ENCODE data around the gene ST8SIA2.
"Not testable (repeated sequence)": the region's sequence is repeated elsewhere in the genome, so short reads cannot be mapped to it uniquely, and the experiment has no call there.

Gene ST8SIA2

GRCh38 chr15:92444631-92445030, 51.0 kb downstream of the ST8SIA2 start:
- DNase-seq: no peak

DNA sequence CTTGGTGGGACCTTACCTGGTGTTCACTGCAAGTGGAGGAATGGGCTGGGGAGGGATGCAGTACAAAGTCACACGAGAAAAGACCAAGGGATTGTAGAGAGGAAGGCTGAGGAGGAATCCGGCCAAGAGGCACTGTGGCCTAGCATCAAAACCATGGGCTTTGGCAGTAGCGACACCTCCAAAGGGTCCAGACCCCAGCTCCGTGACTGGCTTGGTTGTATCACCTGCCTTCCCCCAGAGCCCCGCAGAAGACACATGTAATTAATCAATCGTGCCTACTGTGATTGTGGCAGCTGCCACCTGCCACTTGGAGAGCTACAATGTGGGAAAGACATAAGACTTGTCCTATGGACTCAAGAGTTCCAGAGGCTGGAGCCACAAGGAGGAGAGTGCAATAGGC, 54.7 kb downstream of the ST8SIA2 start:
- no peak for DNase-seq

DNA sequence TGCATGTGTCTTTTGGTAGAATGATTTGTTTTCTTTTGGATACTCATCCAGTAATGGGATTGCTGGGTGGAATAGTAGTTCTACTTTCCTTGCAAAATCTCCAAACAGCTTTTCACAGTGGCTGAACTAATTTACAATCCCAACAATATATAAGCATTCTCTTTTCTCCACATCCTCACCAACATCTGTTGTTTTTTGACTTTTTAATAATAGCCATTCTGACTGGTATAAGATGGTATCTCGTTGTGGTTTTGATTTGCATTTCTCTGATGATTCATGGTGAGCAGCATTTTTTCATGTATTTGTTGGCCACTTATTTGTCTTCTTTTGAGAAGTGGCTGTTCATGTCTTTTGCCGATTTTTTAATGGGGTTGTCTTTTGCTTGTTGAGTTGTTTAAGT, 55.8 kb downstream of the ST8SIA2 start:
- no peak for DNase-seq

- DNase-seq: no peak
These were observed 57.6 kb downstream of the ST8SIA2 start for GRCh38 chr15:92451225-92451825.

DNA sequence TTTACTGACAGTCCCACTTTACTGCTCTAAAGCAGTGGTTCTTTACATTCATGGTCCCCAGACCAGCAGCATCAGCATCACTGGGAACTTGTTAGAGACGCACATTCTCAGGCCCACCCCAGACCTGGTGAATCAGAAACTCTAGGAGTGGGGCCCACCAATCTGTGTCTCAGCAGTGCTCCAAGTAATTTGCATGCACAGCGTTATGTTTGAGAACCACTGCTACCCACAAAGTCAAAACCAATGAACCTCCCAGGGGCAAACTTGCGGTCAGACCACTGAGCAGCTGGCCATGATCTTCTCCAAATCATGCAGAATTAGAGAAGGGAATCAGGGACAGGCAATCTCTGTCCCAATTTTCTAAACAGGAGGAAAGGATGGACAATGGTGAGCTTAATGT, 58.5 kb downstream of the ST8SIA2 start:
- DNase-seq: no peak

DNA sequence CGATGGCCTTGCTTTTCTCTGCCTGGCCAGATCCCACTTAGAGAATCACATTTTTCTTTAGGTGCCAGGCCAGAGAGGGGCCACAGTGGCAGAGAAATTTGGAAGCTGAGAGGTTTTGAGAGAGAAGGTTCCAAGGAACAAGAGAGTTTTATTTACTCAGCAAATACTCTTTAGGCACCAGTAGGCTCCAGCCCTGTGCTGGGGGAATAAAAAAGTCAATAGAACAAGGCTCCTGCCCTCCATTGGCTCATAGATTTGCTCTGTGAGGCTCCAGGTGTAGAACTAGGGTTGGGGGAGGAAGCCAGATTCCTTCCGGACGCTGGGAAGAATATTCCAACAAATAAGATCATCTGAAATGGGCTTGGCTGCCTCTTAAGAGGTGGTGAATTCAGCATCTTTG, 59.9 kb downstream of the ST8SIA2 start:
- no peak for DNase-seq

DNA sequence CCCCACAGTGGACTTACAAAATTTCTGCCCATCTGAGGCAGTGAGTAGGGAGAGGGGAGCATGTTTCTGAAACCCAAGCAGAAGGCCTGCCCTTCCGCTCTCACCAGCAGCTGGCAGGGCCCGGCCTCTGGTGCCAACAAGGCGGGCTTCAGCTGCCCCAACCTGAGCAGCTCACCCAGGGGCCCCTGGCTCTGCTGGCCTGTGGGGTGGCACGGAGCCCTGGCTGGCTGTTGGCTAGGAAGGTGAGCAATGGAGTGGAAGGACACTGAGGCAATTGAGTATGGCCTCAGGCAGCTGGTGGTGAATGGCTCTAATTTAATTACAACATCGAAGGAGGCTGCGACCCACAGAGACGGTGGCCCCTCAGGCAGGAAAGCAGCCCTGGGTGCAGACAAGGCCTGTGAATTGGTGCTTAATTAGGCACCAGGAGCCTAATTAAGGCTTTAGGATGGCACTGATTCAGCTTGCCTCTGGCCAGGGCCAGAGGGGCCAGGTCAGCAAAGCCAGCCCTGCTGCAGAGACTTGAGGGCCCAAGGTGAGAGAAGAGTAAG, 60.9 kb downstream of the ST8SIA2 start:
- DNase-seq: no peak

DNA sequence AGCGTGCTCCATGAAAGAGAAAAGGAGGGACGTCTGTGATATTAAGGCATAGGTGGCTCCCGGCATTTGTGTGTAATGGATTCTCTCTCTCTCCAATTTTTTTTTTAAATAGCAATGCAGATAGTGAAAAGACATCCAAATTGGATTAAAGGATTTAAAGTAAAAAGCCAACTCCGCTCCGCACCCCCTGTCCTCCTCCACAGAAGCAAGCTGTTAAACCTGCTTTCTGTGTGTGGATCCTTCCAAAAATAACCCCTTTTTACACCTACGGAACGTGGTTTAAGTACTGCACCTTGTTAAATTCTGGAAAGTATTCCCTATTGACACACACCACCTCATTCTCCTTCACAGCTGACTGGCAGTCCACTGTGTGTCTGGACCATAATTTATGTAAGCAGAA, 61.6 kb downstream of the ST8SIA2 start:
- no peak for DNase-seq

GRCh38 chr15:92457471-92458041, 63.9 kb downstream of the ST8SIA2 start:
- no peak for DNase-seq

DNA sequence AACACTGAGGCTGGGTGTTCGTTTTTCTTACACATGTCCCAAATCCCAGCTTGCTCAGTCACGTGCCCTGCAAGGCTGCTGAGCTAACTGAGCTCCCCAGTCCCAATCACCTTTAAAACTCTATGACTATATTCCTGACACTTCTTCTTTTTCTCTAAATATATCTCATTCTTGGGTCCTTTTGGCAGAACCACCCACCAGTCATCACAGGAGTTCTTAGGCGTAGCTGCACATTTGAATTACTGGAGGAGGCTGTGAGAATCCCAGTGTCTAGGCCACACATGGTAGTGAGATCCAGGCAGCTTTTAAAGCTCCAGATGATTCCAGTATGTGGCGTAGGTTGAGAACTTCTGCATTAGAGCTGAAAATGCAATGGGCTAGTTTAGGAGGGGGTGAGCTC, 66.3 kb downstream of the ST8SIA2 start:
- DNase-seq: no peak

GRCh38 chr15:92462424-92463125, 68.9 kb downstream of the ST8SIA2 start:
- no peak for DNase-seq

DNA sequence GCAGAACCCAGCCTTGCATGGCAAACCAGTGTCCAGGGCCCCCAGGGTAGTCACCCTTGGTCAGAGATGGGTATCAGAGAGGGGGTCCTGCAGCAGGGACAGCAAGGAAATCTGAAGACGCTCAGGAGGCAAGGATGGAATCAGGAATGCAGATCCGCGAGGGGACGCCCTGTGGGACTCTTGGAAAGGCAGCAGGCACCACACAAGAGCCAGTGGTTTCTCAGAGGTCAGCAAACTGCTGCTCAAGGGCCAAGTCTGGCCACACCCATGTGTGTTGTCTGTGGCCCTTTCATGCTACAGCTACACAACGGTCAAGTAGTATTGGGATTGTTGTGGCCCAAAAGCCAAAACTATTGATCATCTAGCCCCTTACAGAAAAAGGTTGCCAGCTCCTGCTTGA, 69.7 kb downstream of the ST8SIA2 start:
- DNase-seq: no peak

DNA sequence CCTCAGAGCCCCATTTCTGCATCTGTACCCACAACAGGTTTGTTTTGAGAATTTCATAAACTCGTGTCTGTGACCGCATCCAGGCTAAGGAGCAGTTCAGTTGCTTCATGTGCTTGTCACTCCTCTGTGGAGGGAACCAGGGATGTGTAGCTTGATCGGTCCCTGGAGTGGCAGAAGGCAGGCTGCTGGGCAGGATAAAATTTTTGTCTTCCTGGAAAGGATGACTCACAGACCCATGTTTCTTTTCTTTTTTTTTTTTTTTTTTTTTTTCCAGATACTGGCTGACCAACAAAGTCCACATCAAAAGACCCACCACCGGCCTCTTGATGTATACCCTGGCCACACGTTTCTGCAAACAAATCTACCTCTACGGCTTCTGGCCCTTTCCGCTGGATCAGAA, 70.1 kb downstream of the ST8SIA2 start:
- no peak for DNase-seq

GRCh38 chr15:92466834-92467233, 73.2 kb downstream of the ST8SIA2 start:
- no peak for DNase-seq

DNA sequence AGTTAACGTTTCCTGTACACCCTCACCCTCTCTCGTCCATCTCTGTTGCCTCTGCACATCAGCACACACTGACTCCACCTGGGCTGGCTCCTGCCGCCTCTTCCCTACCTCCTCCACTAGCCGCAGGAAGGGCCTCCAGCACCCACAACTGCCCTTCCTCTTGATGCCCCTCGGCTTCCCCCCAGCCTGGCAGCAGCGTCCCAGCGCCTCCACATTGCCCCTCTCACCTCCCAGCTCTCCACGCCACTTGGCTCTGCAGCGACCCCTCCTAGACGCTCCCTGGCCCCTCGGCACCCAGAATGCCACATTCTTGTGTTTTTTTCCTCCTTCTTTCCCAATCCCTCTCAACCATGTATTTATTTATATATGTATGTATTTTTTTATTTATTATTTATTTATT, 73.6 kb downstream of the ST8SIA2 start:
- no peak for DNase-seq

DNA sequence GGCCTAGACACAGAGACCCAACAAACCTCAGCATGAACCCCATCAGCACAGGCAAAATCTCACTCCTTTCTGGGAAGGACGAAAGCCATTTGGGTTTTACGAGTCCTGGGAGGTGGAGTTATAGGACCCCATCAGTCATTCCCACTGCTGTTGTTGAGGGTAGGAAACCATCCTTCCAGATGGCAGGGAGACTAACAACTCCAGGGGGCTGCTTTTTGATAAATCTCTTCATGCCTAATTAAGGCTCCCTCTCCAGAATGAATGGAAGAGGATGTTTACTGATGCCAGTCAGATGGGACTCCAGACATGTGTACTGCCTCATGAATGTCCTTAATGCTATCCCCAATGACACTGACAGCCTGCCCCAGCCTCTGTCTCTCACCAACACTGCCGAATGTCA, 75.3 kb downstream of the ST8SIA2 start:
- DNase-seq: no peak

GRCh38 chr15:92471288-92471687, 77.6 kb downstream of the ST8SIA2 start:
- DNase-seq: no peak

DNA sequence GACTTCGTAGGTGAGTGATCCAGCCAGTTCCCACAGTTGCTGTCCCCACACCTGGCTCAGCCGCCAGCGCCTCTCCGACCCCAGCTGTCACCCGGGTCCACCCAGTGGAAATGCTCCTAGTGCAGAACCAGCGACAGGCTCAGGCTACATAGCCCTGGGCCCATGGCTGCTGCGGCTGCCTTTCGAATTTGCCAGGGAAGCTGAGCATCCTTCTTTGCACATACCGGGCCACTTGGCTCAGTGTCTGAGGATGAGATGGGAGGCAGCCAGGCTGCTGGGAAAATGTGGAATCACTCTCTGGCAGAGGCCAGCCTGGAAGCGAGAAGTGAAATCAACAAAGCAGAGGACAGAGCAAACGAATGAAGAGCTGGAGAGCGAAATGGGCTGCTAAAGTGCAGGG, 80.1 kb downstream of the ST8SIA2 start:
- no peak for DNase-seq

DNA sequence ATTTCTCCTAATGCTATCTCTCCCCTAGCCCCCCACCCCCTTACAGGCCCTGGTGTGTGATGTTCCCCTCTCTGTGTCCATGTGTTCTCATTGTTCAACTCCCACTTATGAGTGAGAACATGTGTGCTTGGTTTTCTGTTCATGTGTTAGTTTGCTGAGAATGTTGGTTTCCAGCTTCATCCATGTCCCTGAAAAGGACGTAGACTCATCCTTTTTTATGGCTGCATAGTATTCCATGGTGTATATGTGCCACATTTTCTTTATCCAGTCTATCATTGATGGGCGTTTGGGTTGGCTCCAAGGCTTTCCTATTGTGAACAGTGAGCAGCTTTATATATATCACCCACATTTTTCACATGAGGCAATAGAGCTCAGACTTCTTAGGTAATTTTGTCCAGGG, 86.0 kb downstream of the ST8SIA2 start:
- DNase-seq: not testable (repeated sequence)

GRCh38 chr15:92480361-92480760, 86.7 kb downstream of the ST8SIA2 start:
- DNase-seq: no peak

- DNase-seq: no peak
These were observed 91.8 kb downstream of the ST8SIA2 start for GRCh38 chr15:92485441-92485840.

DNA sequence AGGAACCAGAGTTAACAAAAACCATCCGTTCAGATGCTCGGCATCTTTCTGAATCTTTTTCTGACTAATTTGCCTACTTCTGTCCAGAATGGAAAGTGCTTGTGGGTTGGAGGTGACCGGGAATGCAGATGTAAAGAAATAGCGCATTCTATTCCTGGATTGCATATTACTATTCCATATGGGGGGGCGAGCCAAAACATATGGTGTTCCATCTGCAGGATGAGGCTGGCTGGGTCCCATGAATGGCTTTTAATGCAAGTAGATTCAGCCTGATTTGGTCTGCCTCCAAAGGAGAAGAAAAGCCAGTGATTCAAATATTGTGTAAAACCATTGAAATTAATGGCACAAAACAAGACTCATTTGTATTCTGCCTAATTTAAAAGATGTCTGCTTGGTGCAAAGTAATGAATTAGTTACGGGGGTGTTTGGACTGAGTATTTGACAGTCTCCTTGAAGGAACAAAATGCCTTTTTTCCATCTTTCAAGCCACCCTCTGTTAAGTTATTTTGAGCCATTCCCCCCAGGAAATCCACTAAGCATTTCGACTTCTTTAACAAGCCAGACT, 99.0 kb downstream of the ST8SIA2 start:
- DNase-seq: no peak

GRCh38 chr15:92494806-92495336, 101.2 kb downstream of the ST8SIA2 start:
- DNase-seq: no peak

DNA sequence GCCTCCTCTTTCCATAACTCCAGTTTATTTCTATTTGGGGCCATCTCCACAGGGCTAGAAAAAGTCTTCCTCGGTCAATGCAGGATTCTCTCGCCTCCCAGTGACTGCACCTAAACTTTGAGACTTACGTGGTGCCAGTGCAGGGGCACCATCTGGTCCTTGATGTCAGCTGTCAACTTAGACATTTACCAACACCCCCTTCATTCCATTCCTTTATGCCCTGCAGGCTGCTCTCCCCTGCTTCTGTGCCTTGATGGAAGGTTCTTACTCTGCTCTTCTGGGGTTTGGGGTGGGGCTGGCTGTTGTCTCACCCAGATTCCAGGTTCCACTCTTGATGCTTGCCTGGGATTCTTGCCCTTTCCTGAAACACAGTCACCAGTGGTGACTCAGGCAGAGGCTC, 101.8 kb downstream of the ST8SIA2 start:
- DNase-seq: no peak

All from effector CD4-positive, alpha-beta T cell (primary cell).